K562 (cell line): Measurements from ENCODE around the gene OR51S1. TPM values are rescaled to one million over a fixed set of nuclear protein-coding genes. Genes with fewer than 3 reads are reported as not detected.

Source experiments
- ATAC-seq: fragments of 200-7000 bp; cut with Tn5 transposase; 3 replicates; pipeline ENCODE4 v1.9.1; 2020; ENCODE audit warnings: moderate library complexity
- BruUV-seq: library from RNA; stranded (reverse); fragments of 400-500 nt; replicated peaks from 2 replicates; lab custom pipeline; 2021; lab: Mats Ljungman, UMichigan
- CTCF ChIA-PET: fragments of 300-600 bp; formaldehyde crosslinking; extraction: SDS; loops from one replicate; lab custom pipeline; 2021; ENCODE audit warnings: low intra/inter-chr PET ratio; lab: Yijun Ruan, JAX
- POLR2A ChIA-PET: fragments of 300-600, 350-650 bp; sonication (Branson Sonifier 250); formaldehyde crosslinking; extraction: SDS; loops from one replicate; lab custom pipeline; 2021; ENCODE audit warnings: antibody characterized with exemption, inconsistent platforms; lab: Yijun Ruan, JAX
- DNase-seq, 4 experiments: peaks; one replicate each; pipeline versions ENCODE4 v3.0.0 to v3.0.0-alpha.2; 2011 to 2018; ENCODE audit warnings: low spot score in 3 of 4, mixed read lengths in 3 of 4; ENCODE audit errors: extremely low read depth in 1 of 4
- FAIRE-seq: peaks from 2 replicates; lab custom pipeline; 2011; peaks lifted over from hg19 to GRCh38; lab: Jason Lieb, UNC
- H2AFZ ChIP-seq: 2 replicates; pipeline ENCODE4 v1.6.0; 2011; ENCODE audit warnings: low read depth, low read length, control low read depth, inconsistent platforms
- H3K27ac ChIP-seq: fragments of 200-600 bp; 3 replicates; pipeline ENCODE4 v1.8.0; 2011; ENCODE audit warnings: low read depth, mild to moderate bottlenecking, control low read depth, inconsistent platforms, low read length, moderate library complexity, mixed read lengths; ENCODE audit errors: extremely low read depth
- H3K27me3 ChIP-seq, 2 experiments: fragments of 300-600 bp in 1 of 2; 2 replicates in 1 of 2; 3 replicates in 1 of 2; pipeline versions ENCODE4 v1.6.0 to v1.8.0; 2011; ENCODE audit warnings: inconsistent platforms in 2 of 2, low read length in 2 of 2, mild to moderate bottlenecking in 1 of 2, mixed read lengths in 1 of 2, moderate library complexity in 1 of 2; ENCODE audit not compliant: control insufficient read depth in 2 of 2, insufficient read depth in 2 of 2
- H3K36me3 ChIP-seq: fragments of 300-600 bp; 3 replicates; pipeline ENCODE4 v1.8.0; 2011; ENCODE audit warnings: mild to moderate bottlenecking, low read length, inconsistent platforms; ENCODE audit not compliant: control insufficient read depth, insufficient read depth
- H3K4me1 ChIP-seq, 2 experiments: fragments of 200-600 bp in 1 of 2; replicated peaks in 1 of 2; 2 replicates in 1 of 2; 3 replicates in 1 of 2; pipeline versions ENCODE4 v1.5.1 to v1.8.0; 2011; ENCODE audit warnings: inconsistent platforms in 2 of 2, low read length in 2 of 2, mild to moderate bottlenecking in 1 of 2, mixed read lengths in 1 of 2, moderate library complexity in 1 of 2; ENCODE audit not compliant: control insufficient read depth in 2 of 2, insufficient read depth in 2 of 2
- H3K4me2 ChIP-seq: 2 replicates; pipeline ENCODE4 v1.6.1; 2011; ENCODE audit warnings: low read length, control low read depth, inconsistent platforms, mixed read lengths; ENCODE audit not compliant: insufficient read depth
- H3K4me3 ChIP-seq: fragments of 200-600 bp; sonication (generic), shearing (Covaris generic); 2 replicates; pipeline ENCODE4 v1.5.1; 2016; ENCODE audit warnings: control low read depth, inconsistent platforms
- H3K79me2 ChIP-seq: fragments of 200-600 bp; 3 replicates; pipeline ENCODE4 v1.8.0; 2011; ENCODE audit warnings: low read length, inconsistent platforms; ENCODE audit not compliant: control insufficient read depth, insufficient read depth
- H3K9ac ChIP-seq, 2 experiments: 2 replicates each; pipeline versions ENCODE4 v1.6.0 to v1.6.1; 2011; ENCODE audit warnings: low read depth in 2 of 2, low read length in 2 of 2, control low read depth in 1 of 2, inconsistent platforms in 1 of 2, mild to moderate bottlenecking in 1 of 2, mixed read lengths in 1 of 2; ENCODE audit not compliant: insufficient read depth in 1 of 2
- H3K9me1 ChIP-seq: one replicate; pipeline ENCODE4 v1.6.0; 2011; ENCODE audit warnings: inconsistent platforms, mild to moderate bottlenecking, low read length, moderate library complexity; ENCODE audit not compliant: control insufficient read depth, insufficient read depth
- H3K9me3 ChIP-seq: replicated peaks from 2 replicates; pipeline ENCODE4 v1.5.1; 2011; ENCODE audit warnings: low read depth, low read length, inconsistent platforms; ENCODE audit not compliant: control insufficient read depth, insufficient read depth
- H4K20me1 ChIP-seq: replicated peaks from 2 replicates; pipeline ENCODE4 v1.6.1; 2011; ENCODE audit warnings: low read length, inconsistent platforms, mixed read lengths; ENCODE audit not compliant: control insufficient read depth, insufficient read depth
- HDAC2 ChIP-seq: fragments of 450-650 bp; IDR thresholded peaks from 2 replicates; pipeline ENCODE4 v1.6.1; 2016; ENCODE audit warnings: mild to moderate bottlenecking
- ILF3 ChIP-seq: fragments of 450-650 bp; IDR thresholded peaks from 2 replicates; pipeline ENCODE4 v1.6.1; 2018; ENCODE audit warnings: antibody characterized with exemption, mild to moderate bottlenecking, moderate library complexity, borderline replicate concordance
- NCOA6 ChIP-seq: fragments of 450-650 bp; IDR thresholded peaks from 2 replicates; pipeline ENCODE4 v1.6.1; 2017; ENCODE audit warnings: mild to moderate bottlenecking
- PML ChIP-seq: IDR thresholded peaks from 2 replicates; pipeline ENCODE4 v1.6.1; 2012; ENCODE audit warnings: low read length, inconsistent platforms
- SIN3B ChIP-seq: fragments of 450-650 bp; IDR thresholded peaks from 2 replicates; pipeline ENCODE4 v1.6.1; 2017; ENCODE audit warnings: low read depth, mild to moderate bottlenecking, moderate library complexity
- SNRNP70 ChIP-seq: fragments of 200-400 bp; formaldehyde crosslinking; optimal IDR thresholded peaks from 2 replicates; pipeline ENCODE3; 2017; ENCODE audit warnings: low read depth, low read length
- SUPT5H ChIP-seq: fragments of 450-650 bp; IDR thresholded peaks from 2 replicates; pipeline ENCODE4 v1.6.1; 2016
- TAL1 ChIP-seq: fragments of 450-650 bp; IDR thresholded peaks from 2 replicates; pipeline ENCODE4 v1.6.1; 2016; ENCODE audit warnings: mild to moderate bottlenecking
- ZNF282 ChIP-seq: sonication (generic); formaldehyde crosslinking; IDR thresholded peaks from 2 replicates; pipeline ENCODE4 v1.8.1; 2023; ENCODE audit warnings: missing genetic modification reagents
- ZNF76 ChIP-seq: fragments of 250-450 bp; sonication (Bioruptor Pico); IDR thresholded peaks from 2 replicates; pipeline ENCODE4 v1.4.0; 2020; ENCODE audit warnings: mild to moderate bottlenecking, moderate library complexity, borderline replicate concordance
- WGBS: fragments of 100-300 bp; shearing (Covaris generic); methylation state at CpG from one replicate; pipeline ENCODE4 v1.1.6; 2016; ENCODE audit warnings: low coverage, mixed read lengths; ENCODE audit not compliant: insufficient coverage; ENCODE audit errors: missing lambda C conversion rate; 5-methylcytosine and 5-hydroxymethylcytosine counted together
- in situ Hi-C: fragments of 300-500 bp; cut with MboI; formaldehyde crosslinking; loops from 4 replicates; pipeline ENCODE4 v1.15.0; 2018; ENCODE audit warnings: inconsistent platforms, mixed read lengths
- intact Hi-C: fragments of 100-400 bp; cut with micrococcal nuclease; formaldehyde crosslinking; loops from 2 replicates; pipeline ENCODE4 v1.14.2; 2022
- polyA plus RNA-seq, 8 experiments: library from polyadenylated mRNA; depleted of rRNA in 4 of 8; stranded (reverse) in 5 of 8; unstranded in 3 of 8; fragments of >200 nt; fragmentation: Nextera tagmentation in 2 of 8; fragmentation: Illumina TruSeq in 1 of 8; extraction: Ambion mirVana in 2 of 8; extraction: Trizol in 1 of 8; gene quantifications; 2 replicates each; pipeline versions ENCODE4 v1.2.1 to v1.2.3, GENCODE V29; 2011 to 2014; ENCODE audit warnings: inconsistent platforms in 1 of 8, missing spikeins in 1 of 8
- total RNA-seq, 7 experiments: library from RNA; depleted of rRNA in 6 of 7; stranded (reverse); fragments of >200 nt in 6 of 7; fragmentation: Illumina TruSeq in 2 of 7; extraction: Trizol in 2 of 7; gene quantifications; 2 replicates each; pipeline versions ENCODE4 v1.2.1 to v1.2.3, GENCODE V29; 2011 to 2021; ENCODE audit warnings: low replicate concordance in 1 of 7
- TF ChIP-seq, protein P1 (sequence below): sonication (generic); formaldehyde crosslinking; IDR thresholded peaks from 2 replicates; pipeline ENCODE4 v1.5.0; 2020; ENCODE audit warnings: missing genetic modification reagents
- TF ChIP-seq, protein P2 (sequence below): sonication (generic); formaldehyde crosslinking; IDR thresholded peaks from 2 replicates; pipeline ENCODE4 v1.8.1; 2023; ENCODE audit warnings: mild to moderate bottlenecking, missing genetic modification reagents
- TF ChIP-seq, protein P3 (sequence below): fragments of 250-450 bp; sonication (Bioruptor Pico); IDR thresholded peaks from 2 replicates; pipeline ENCODE4 v1.6.1; 2021; ENCODE audit warnings: mild to moderate bottlenecking
- TF ChIP-seq, protein P4 (sequence below): fragments of 150-350 bp; conservative IDR thresholded peaks from 2 replicates; pipeline ENCODE4 v1.6.1; 2014; ENCODE audit warnings: low read length
- TF ChIP-seq, protein P5 (sequence below): fragments of 450-650 bp; formaldehyde crosslinking; IDR thresholded peaks from 2 replicates; pipeline ENCODE4 v1.4.0; 2020; ENCODE audit warnings: mild to moderate bottlenecking, moderate library complexity

Gene OR51S1
- total and polyA plus RNA-seq, 9 of the 15 experiments (the other 6 are each of a cell fraction or from before 2014, with no cell fraction given): not detected

DNA sequence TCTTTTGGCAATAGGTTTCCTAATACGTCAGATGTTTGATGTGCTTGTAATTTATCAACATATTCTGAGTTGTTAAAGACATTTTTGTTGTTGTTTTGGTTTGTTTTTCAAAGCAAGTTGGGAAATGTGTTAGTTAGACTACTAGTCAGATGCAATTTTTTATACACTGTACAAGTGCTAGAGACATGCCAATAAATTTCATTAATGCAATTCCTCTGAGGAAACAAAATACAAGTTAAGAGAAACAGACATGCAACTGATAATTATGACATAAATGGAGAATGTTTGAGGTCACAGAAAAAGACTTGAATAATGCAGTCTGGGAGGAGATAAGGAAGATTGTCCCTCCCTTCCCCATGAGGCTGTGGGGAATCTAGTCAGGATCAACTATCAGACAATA is 38.6 kb upstream of the OR51S1 start:
- CTCF ChIA-PET: no interaction called here
- 0% methylated on average over 1 of the region's 1 CpG for whole genome bisulfite sequencing
- intact Hi-C loops: no loop called here

More for the DNA sequence above, 38.6 kb upstream of the OR51S1 start:
- no TSS peak for BruUV-seq
- Histone ChIP-seq H3K9ac (no peak overlapping the region), H2AFZ (no peak overlapping the region), H3K36me3 (no peaks in the 10 kb centered on the region), H3K9me3 (no peaks in the 10 kb centered on the region), H3K79me2 (no peaks in the 10 kb centered on the region), H3K4me2 (no peak overlapping the region), H3K27me3 (no peaks in the 10 kb centered on the region), H3K4me1 (peaks cover 2 to 24% of the 10 kb centered on the region in 2 experiments; a peak in 4 of 5 replicates), H3K9me1 (no peaks in the 10 kb centered on the region), H4K20me1 (no peaks in the 10 kb centered on the region), H3K4me3 (no peak overlapping the region), H3K27ac (no peak overlapping the region)
- ATAC-seq (no peak), FAIRE-seq (no peak), DNase-seq (no peak)
- in situ Hi-C loops: no loop called here
- POLR2A ChIA-PET: interaction anchor here (0.6 kb wide), 1 partner anchor 83 kb away, joined by 4 read pairs; no protein-coding TSS in a partner anchor
- TF ChIP-seq ZNF76 (CRISPR knock-in tag) (no peak), HDAC2 (no peak), TAL1 (no peak), SNRNP70 (no peak), SIN3B (no peak), SUPT5H (no peak), PML (no peak), ZNF282 (CRISPR knock-in tag) (no peak), ILF3 (no peak), NCOA6 (no peak)
- TF ChIP-seq, protein P1, sequence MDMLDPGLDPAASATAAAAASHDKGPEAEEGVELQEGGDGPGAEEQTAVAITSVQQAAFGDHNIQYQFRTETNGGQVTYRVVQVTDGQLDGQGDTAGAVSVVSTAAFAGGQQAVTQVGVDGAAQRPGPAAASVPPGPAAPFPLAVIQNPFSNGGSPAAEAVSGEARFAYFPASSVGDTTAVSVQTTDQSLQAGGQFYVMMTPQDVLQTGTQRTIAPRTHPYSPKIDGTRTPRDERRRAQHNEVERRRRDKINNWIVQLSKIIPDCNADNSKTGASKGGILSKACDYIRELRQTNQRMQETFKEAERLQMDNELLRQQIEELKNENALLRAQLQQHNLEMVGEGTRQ (CRISPR knock-in tag): no peak
- TF ChIP-seq, protein P2, sequence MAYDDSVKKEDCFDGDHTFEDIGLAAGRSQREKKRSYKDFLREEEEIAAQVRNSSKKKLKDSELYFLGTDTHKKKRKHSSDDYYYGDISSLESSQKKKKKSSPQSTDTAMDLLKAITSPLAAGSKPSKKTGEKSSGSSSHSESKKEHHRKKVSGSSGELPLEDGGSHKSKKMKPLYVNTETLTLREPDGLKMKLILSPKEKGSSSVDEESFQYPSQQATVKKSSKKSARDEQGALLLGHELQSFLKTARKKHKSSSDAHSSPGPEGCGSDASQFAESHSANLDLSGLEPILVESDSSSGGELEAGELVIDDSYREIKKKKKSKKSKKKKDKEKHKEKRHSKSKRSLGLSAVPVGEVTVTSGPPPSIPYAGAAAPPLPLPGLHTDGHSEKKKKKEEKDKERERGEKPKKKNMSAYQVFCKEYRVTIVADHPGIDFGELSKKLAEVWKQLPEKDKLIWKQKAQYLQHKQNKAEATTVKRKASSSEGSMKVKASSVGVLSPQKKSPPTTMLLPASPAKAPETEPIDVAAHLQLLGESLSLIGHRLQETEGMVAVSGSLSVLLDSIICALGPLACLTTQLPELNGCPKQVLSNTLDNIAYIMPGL (CRISPR knock-in tag): no peak
- TF ChIP-seq, protein P3, sequence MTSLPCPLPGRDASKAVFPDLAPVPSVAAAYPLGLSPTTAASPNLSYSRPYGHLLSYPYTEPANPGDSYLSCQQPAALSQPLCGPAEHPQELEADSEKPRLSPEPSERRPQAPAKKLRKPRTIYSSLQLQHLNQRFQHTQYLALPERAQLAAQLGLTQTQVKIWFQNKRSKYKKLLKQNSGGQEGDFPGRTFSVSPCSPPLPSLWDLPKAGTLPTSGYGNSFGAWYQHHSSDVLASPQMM (CRISPR knock-in tag): no peak
- TF ChIP-seq, protein P4, sequence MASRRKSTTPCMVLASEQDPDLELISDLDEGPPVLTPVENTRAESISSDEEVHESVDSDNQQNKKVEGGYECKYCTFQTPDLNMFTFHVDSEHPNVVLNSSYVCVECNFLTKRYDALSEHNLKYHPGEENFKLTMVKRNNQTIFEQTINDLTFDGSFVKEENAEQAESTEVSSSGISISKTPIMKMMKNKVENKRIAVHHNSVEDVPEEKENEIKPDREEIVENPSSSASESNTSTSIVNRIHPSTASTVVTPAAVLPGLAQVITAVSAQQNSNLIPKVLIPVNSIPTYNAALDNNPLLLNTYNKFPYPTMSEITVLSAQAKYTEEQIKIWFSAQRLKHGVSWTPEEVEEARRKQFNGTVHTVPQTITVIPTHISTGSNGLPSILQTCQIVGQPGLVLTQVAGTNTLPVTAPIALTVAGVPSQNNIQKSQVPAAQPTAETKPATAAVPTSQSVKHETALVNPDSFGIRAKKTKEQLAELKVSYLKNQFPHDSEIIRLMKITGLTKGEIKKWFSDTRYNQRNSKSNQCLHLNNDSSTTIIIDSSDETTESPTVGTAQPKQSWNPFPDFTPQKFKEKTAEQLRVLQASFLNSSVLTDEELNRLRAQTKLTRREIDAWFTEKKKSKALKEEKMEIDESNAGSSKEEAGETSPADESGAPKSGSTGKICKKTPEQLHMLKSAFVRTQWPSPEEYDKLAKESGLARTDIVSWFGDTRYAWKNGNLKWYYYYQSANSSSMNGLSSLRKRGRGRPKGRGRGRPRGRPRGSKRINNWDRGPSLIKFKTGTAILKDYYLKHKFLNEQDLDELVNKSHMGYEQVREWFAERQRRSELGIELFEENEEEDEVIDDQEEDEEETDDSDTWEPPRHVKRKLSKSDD: no peak
- TF ChIP-seq, protein P5, sequence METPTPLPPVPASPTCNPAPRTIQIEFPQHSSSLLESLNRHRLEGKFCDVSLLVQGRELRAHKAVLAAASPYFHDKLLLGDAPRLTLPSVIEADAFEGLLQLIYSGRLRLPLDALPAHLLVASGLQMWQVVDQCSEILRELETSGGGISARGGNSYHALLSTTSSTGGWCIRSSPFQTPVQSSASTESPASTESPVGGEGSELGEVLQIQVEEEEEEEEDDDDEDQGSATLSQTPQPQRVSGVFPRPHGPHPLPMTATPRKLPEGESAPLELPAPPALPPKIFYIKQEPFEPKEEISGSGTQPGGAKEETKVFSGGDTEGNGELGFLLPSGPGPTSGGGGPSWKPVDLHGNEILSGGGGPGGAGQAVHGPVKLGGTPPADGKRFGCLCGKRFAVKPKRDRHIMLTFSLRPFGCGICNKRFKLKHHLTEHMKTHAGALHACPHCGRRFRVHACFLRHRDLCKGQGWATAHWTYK: no peak
